HepG2 (cell line): ENCODE results near the gene SMTNL2. TPM values are rescaled to one million over a fixed set of nuclear protein-coding genes. Genes with fewer than 3 reads are reported as not detected.

Experiments
- AGO2 ChIP-seq: fragments of 200-400 bp; formaldehyde crosslinking; optimal IDR thresholded peaks from 2 replicates; pipeline ENCODE3; 2017; ENCODE audit warnings: mild to moderate bottlenecking, low read depth, low read length, moderate library complexity
- CEBPG ChIP-seq: IDR thresholded peaks from 2 replicates; pipeline ENCODE4 v1.6.1; 2016
- CENPT ChIP-seq: sonication (generic); formaldehyde crosslinking; IDR thresholded peaks from 2 replicates; pipeline ENCODE4 v1.8.0; 2022; ENCODE audit warnings: low read depth, mild to moderate bottlenecking, moderate library complexity, missing genetic modification reagents
- ESRRA ChIP-seq: sonication (generic); formaldehyde crosslinking; IDR thresholded peaks from 2 replicates; pipeline ENCODE4 v1.5.1; 2020; ENCODE audit warnings: mild to moderate bottlenecking, low read depth, missing genetic modification reagents
- KLF15 ChIP-seq: sonication (generic); formaldehyde crosslinking; IDR thresholded peaks from 2 replicates; pipeline ENCODE4 v1.8.1; 2023; ENCODE audit warnings: borderline replicate concordance, mild to moderate bottlenecking, inconsistent platforms, missing genetic modification reagents, mixed read lengths
- PBX3 ChIP-seq: sonication (generic); formaldehyde crosslinking; IDR thresholded peaks from 2 replicates; pipeline ENCODE4 v1.8.1; 2023; ENCODE audit warnings: missing genetic modification reagents, inconsistent platforms, borderline replicate concordance
- SRY ChIP-seq: sonication (generic); formaldehyde crosslinking; IDR thresholded peaks from 2 replicates; pipeline ENCODE4 v1.8.0; 2022; ENCODE audit warnings: mild to moderate bottlenecking, missing genetic modification reagents
- TMF1 ChIP-seq: sonication (generic); formaldehyde crosslinking; IDR thresholded peaks from 2 replicates; pipeline ENCODE4 v1.8.1; 2022; ENCODE audit warnings: low read depth, missing genetic modification reagents
- U2AF2 ChIP-seq: fragments of 200-400 bp; formaldehyde crosslinking; IDR thresholded peaks from 2 replicates; pipeline ENCODE4 v1.6.1; 2017; ENCODE audit warnings: low read depth, mild to moderate bottlenecking, low read length
- ZBTB26 ChIP-seq: IDR thresholded peaks from 2 replicates; pipeline ENCODE4 v1.6.1; 2016; ENCODE audit warnings: missing compliant biosample characterization, missing genetic modification reagents, borderline replicate concordance
- ZBTB44 ChIP-seq: sonication (generic); formaldehyde crosslinking; IDR thresholded peaks from 2 replicates; pipeline ENCODE4 v1.4.0; 2020; ENCODE audit warnings: missing genetic modification reagents
- ZMYM4 ChIP-seq: sonication (generic); formaldehyde crosslinking; IDR thresholded peaks from 2 replicates; pipeline ENCODE4 v1.8.1; 2023; ENCODE audit warnings: mild to moderate bottlenecking, missing genetic modification reagents
- ZNF260 ChIP-seq: sonication (generic); formaldehyde crosslinking; IDR thresholded peaks from 2 replicates; pipeline ENCODE4 v1.4.0; 2020; ENCODE audit warnings: missing genetic modification reagents, low read depth, mild to moderate bottlenecking, borderline replicate concordance
- ZNF746 ChIP-seq: sonication (generic); formaldehyde crosslinking; IDR thresholded peaks from 2 replicates; pipeline ENCODE4 v1.8.0; 2022; ENCODE audit warnings: mild to moderate bottlenecking, missing genetic modification reagents
- ZNF780A ChIP-seq: sonication (generic); formaldehyde crosslinking; IDR thresholded peaks from 2 replicates; pipeline ENCODE4 v1.8.0; 2022; ENCODE audit warnings: mild to moderate bottlenecking, missing genetic modification reagents, moderate library complexity
- polyA plus RNA-seq, 8 experiments: library from polyadenylated mRNA; depleted of rRNA in 3 of 8; stranded (reverse) in 7 of 8; unstranded in 1 of 8; fragments of >200 nt; fragmentation: Illumina TruSeq in 4 of 8; extraction: Trizol in 4 of 8; gene quantifications; 2 replicates each; pipeline versions ENCODE4 v1.2.1 to v1.2.3, GENCODE V29; 2011 to 2016; ENCODE audit warnings: low read depth in 4 of 8, missing spikeins in 1 of 8, mixed read lengths in 1 of 8; ENCODE audit not compliant: insufficient read depth in 1 of 8
- total RNA-seq, 5 experiments: library from RNA; depleted of rRNA; stranded (reverse); fragments of >200 nt; fragmentation: Illumina TruSeq; extraction: Trizol; gene quantifications; 2 replicates each; pipeline ENCODE4 v1.2.3, GENCODE V29; 2016; ENCODE audit warnings: low read depth in 1 of 5
- TF ChIP-seq, protein P1 (sequence below): sonication (generic); formaldehyde crosslinking; IDR thresholded peaks from 2 replicates; pipeline ENCODE4 v1.5.1; 2020; ENCODE audit warnings: mild to moderate bottlenecking, missing genetic modification reagents, moderate library complexity
- TF ChIP-seq, protein P2 (sequence below): sonication (generic); formaldehyde crosslinking; IDR thresholded peaks from 2 replicates; pipeline ENCODE4 v1.4.0; 2020; ENCODE audit warnings: missing genetic modification reagents, mild to moderate bottlenecking, borderline replicate concordance

The SMTNL2 gene
- total and polyA plus RNA-seq, 2 of the 13 experiments (the other 11 are each of a cell fraction or from before 2014, with no cell fraction given) = 0.41 to 5.1 TPM

GRCh38 chr17:4554997-4555799 is 29.1 kb upstream of the SMTNL2 start, which contains the start of gene MYBBP1A (continued):
- no peak; the same call in 1 of the 2 replicates for TF ChIP-seq ZNF746 (CRISPR knock-in tag)
- no peak for TF ChIP-seq ZBTB26 (CRISPR knock-in tag)
- TF ChIP-seq PBX3 (CRISPR knock-in tag) = no peak
- TF ChIP-seq, protein P1, sequence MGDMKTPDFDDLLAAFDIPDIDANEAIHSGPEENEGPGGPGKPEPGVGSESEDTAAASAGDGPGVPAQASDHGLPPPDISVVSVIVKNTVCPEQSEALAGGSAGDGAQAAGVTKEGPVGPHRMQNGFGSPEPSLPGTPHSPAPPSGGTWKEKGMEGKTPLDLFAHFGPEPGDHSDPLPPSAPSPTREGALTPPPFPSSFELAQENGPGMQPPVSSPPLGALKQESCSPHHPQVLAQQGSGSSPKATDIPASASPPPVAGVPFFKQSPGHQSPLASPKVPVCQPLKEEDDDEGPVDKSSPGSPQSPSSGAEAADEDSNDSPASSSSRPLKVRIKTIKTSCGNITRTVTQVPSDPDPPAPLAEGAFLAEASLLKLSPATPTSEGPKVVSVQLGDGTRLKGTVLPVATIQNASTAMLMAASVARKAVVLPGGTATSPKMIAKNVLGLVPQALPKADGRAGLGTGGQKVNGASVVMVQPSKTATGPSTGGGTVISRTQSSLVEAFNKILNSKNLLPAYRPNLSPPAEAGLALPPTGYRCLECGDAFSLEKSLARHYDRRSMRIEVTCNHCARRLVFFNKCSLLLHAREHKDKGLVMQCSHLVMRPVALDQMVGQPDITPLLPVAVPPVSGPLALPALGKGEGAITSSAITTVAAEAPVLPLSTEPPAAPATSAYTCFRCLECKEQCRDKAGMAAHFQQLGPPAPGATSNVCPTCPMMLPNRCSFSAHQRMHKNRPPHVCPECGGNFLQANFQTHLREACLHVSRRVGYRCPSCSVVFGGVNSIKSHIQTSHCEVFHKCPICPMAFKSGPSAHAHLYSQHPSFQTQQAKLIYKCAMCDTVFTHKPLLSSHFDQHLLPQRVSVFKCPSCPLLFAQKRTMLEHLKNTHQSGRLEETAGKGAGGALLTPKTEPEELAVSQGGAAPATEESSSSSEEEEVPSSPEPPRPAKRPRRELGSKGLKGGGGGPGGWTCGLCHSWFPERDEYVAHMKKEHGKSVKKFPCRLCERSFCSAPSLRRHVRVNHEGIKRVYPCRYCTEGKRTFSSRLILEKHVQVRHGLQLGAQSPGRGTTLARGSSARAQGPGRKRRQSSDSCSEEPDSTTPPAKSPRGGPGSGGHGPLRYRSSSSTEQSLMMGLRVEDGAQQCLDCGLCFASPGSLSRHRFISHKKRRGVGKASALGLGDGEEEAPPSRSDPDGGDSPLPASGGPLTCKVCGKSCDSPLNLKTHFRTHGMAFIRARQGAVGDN (CRISPR knock-in tag) = peak; percentile 99
- peak; percentile 61 for TF ChIP-seq ESRRA
- 0 out of 2 replicates have a peak, but pooled peaks have one; percentile 33 for TF ChIP-seq SRY (CRISPR knock-in tag)
- peak; percentile 75 for TF ChIP-seq AGO2
- peak; percentile 71; the same call in 1 of the 2 replicates for TF ChIP-seq CENPT
- TF ChIP-seq CEBPG (CRISPR knock-in tag) = no peak
- TF ChIP-seq, protein P2, sequence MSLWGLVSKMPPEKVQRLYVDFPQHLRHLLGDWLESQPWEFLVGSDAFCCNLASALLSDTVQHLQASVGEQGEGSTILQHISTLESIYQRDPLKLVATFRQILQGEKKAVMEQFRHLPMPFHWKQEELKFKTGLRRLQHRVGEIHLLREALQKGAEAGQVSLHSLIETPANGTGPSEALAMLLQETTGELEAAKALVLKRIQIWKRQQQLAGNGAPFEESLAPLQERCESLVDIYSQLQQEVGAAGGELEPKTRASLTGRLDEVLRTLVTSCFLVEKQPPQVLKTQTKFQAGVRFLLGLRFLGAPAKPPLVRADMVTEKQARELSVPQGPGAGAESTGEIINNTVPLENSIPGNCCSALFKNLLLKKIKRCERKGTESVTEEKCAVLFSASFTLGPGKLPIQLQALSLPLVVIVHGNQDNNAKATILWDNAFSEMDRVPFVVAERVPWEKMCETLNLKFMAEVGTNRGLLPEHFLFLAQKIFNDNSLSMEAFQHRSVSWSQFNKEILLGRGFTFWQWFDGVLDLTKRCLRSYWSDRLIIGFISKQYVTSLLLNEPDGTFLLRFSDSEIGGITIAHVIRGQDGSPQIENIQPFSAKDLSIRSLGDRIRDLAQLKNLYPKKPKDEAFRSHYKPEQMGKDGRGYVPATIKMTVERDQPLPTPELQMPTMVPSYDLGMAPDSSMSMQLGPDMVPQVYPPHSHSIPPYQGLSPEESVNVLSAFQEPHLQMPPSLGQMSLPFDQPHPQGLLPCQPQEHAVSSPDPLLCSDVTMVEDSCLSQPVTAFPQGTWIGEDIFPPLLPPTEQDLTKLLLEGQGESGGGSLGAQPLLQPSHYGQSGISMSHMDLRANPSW = peak; percentile 77; the same call in 1 of the 2 replicates
- peak; percentile 87; the same call in 1 of the 2 replicates for TF ChIP-seq KLF15 (CRISPR knock-in tag)
- peak; percentile 76 for TF ChIP-seq ZMYM4
- 0 out of 2 replicates have a peak, but pooled peaks have one; percentile 5 for TF ChIP-seq ZBTB44 (CRISPR knock-in tag)
- no peak for TF ChIP-seq ZNF780A
- TF ChIP-seq U2AF2 = no peak
- TF ChIP-seq ZNF260 (CRISPR knock-in tag) = no peak
- peak; percentile 50; the same call in 1 of the 2 replicates for TF ChIP-seq TMF1 (CRISPR knock-in tag)
